ENCODE results near the gene SF3B5. TPM values are rescaled to one million over a fixed set of nuclear protein-coding genes. Genes with fewer than 3 reads are reported as not detected.

Gene SF3B5
- total RNA-seq, 2 donors from 2014 or later: 113 to 146 TPM

GRCh38 chr6:144131248-144131709 is 35.9 kb upstream of the SF3B5 start:
- Histone ChIP-seq H3K4me3 (no peak overlapping the region), H3K36me3 (no peaks in the 10 kb centered on the region)

GRCh38 chr6:144129469-144129868 is 34.1 kb upstream of the SF3B5 start:
- Histone ChIP-seq H3K4me1 (no peaks in the 10 kb centered on the region), H3K27me3 (no peaks in the 10 kb centered on the region), H3K36me3 (no peaks in the 10 kb centered on the region), H3K4me3 (no peak overlapping the region), H3K27ac (no peak overlapping the region), H3K9me3 (no peaks in the 10 kb centered on the region)
- no peak for DNase-seq (ENCODE audit: low spot score)
- no peak for TF ChIP-seq CTCF (IDR thresholded peaks at IDR 0.05)

More at GRCh38 chr6:144131248-144131709, 35.9 kb upstream of the SF3B5 start:
- DNase-seq (ENCODE audit: low spot score): no peak
- H3K4me1 ChIP-seq: no peaks in the 10 kb centered on the region
- H3K9me3 ChIP-seq: no peaks in the 10 kb centered on the region
- H3K27ac ChIP-seq: no peak overlapping the region
- no peaks in the 10 kb centered on the region for H3K27me3 ChIP-seq
- no peak for TF ChIP-seq CTCF (IDR thresholded peaks at IDR 0.05)

- TF ChIP-seq CTCF (IDR thresholded peaks at IDR 0.05): no peak
- DNase-seq (ENCODE audit: low spot score): no peak
- H3K4me1 ChIP-seq: no peaks in the 10 kb centered on the region
- no peak overlapping the region for H3K27ac ChIP-seq
- no peaks in the 10 kb centered on the region for H3K27me3 ChIP-seq
- no peaks in the 10 kb centered on the region for H3K36me3 ChIP-seq
- H3K9me3 ChIP-seq: no peaks in the 10 kb centered on the region
- no peak overlapping the region for H3K4me3 ChIP-seq
Measured at GRCh38 chr6:144127097-144127496, 31.7 kb upstream of the SF3B5 start.

GRCh38 chr6:144123836-144124235 is 28.5 kb upstream of the SF3B5 start:
- Histone ChIP-seq H3K36me3 (no peaks in the 10 kb centered on the region), H3K4me1 (no peaks in the 10 kb centered on the region), H3K9me3 (no peaks in the 10 kb centered on the region), H3K27ac (no peak overlapping the region), H3K27me3 (no peaks in the 10 kb centered on the region), H3K4me3 (no peak overlapping the region)
- no peak for DNase-seq (ENCODE audit: low spot score)
- TF ChIP-seq CTCF (IDR thresholded peaks at IDR 0.05): no peak

GRCh38 chr6:144123421-144123820 is 28.0 kb upstream of the SF3B5 start:
- DNase-seq (ENCODE audit: low spot score): no peak
- H3K4me3 ChIP-seq: no peak overlapping the region
- H3K36me3 ChIP-seq: no peaks in the 10 kb centered on the region
- no peak overlapping the region for H3K27ac ChIP-seq
- H3K9me3 ChIP-seq: no peaks in the 10 kb centered on the region
- no peaks in the 10 kb centered on the region for H3K4me1 ChIP-seq
- no peak for TF ChIP-seq CTCF (IDR thresholded peaks at IDR 0.05)
- no peaks in the 10 kb centered on the region for H3K27me3 ChIP-seq

- no peak for TF ChIP-seq CTCF (IDR thresholded peaks at IDR 0.05)
- Histone ChIP-seq H3K27me3 (no peaks in the 10 kb centered on the region), H3K4me3 (no peak overlapping the region), H3K36me3 (no peaks in the 10 kb centered on the region), H3K9me3 (no peaks in the 10 kb centered on the region), H3K4me1 (no peaks in the 10 kb centered on the region), H3K27ac (no peak overlapping the region)
- no peak for DNase-seq (ENCODE audit: low spot score)
Measured at GRCh38 chr6:144122861-144123260, 27.5 kb upstream of the SF3B5 start.
